RWPE2 (cell line): ENCODE results near the gene TTLL5.

Experiments used
- ATAC-seq: fragments of 200-7000 bp; cut with Tn5 transposase; 3 replicates; pipeline ENCODE4 v1.9.1; 2021; ENCODE audit warnings: low read depth
- DNase-seq: peaks from one replicate; pipeline ENCODE4 v3.0.0-alpha.2; 2020; ENCODE audit warnings: low spot score
- H3K27ac ChIP-seq: fragments of 450-650 bp; 2 replicates; pipeline ENCODE4 v1.5.1; 2017; ENCODE audit warnings: mild to moderate bottlenecking; ENCODE audit not compliant: poor library complexity, severe bottlenecking
- H3K27me3 ChIP-seq: fragments of 250-450 bp; sonication (Bioruptor Pico); 2 replicates; pipeline ENCODE4 v1.5.1; 2021; ENCODE audit warnings: mild to moderate bottlenecking, moderate library complexity; ENCODE audit not compliant: insufficient read depth, poor library complexity, severe bottlenecking
- H3K36me3 ChIP-seq: fragments of 250-450 bp; sonication (Bioruptor Pico); 2 replicates; pipeline ENCODE4 v1.5.1; 2020; ENCODE audit warnings: low read depth, mild to moderate bottlenecking, moderate library complexity
- H3K4me1 ChIP-seq: fragments of 250-450 bp; sonication (Bioruptor Pico); 2 replicates; pipeline ENCODE4 v1.5.1; 2021; ENCODE audit warnings: mild to moderate bottlenecking, moderate library complexity; ENCODE audit not compliant: insufficient read depth, poor library complexity, severe bottlenecking
- H3K4me3 ChIP-seq: fragments of 250-450 bp; sonication (Bioruptor Pico); 2 replicates; pipeline ENCODE4 v1.5.1; 2021; ENCODE audit warnings: mild to moderate bottlenecking, moderate library complexity; ENCODE audit not compliant: severe bottlenecking
- H3K9me3 ChIP-seq: fragments of 250-450 bp; sonication (Bioruptor Pico); 2 replicates; pipeline ENCODE4 v1.5.1; 2021; ENCODE audit warnings: mild to moderate bottlenecking, moderate library complexity; ENCODE audit not compliant: severe bottlenecking
- TF ChIP-seq, protein P1 (sequence below): fragments of 450-650 bp; IDR thresholded peaks from one replicate; pipeline ENCODE4 v1.5.1; 2017; ENCODE audit warnings: mild to moderate bottlenecking, moderate library complexity; ENCODE audit not compliant: poor library complexity, severe bottlenecking

The TTLL5 gene

DNA sequence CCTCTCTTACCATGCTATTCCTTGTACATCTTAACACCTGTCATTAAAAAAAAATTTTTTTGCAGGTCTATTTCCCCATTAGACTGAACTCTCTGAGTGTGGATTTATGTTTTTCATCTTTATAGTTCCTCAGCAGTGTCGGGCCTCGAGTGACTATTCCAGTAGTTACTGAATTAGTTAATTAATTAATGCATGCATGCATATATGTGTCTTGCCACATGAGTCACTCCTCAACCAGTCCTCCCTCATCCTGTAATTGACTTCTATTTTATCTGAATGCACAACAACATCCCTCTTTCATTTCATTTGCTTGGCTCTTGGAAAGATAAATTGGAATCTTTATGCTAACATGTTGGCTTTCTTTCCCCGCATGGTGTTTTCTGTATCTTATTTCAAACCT is 36.0 kb upstream of the TTLL5 start:
- Histone ChIP-seq H3K36me3 (no peaks in the 10 kb centered on the region), H3K27me3 (no peaks in the 10 kb centered on the region), H3K27ac (no peak overlapping the region), H3K9me3 (no peaks in the 10 kb centered on the region), H3K4me3 (no peak overlapping the region), H3K4me1 (no peaks in the 10 kb centered on the region)
- DNase-seq (no peak), ATAC-seq (no peak)
- TF ChIP-seq, protein P1, sequence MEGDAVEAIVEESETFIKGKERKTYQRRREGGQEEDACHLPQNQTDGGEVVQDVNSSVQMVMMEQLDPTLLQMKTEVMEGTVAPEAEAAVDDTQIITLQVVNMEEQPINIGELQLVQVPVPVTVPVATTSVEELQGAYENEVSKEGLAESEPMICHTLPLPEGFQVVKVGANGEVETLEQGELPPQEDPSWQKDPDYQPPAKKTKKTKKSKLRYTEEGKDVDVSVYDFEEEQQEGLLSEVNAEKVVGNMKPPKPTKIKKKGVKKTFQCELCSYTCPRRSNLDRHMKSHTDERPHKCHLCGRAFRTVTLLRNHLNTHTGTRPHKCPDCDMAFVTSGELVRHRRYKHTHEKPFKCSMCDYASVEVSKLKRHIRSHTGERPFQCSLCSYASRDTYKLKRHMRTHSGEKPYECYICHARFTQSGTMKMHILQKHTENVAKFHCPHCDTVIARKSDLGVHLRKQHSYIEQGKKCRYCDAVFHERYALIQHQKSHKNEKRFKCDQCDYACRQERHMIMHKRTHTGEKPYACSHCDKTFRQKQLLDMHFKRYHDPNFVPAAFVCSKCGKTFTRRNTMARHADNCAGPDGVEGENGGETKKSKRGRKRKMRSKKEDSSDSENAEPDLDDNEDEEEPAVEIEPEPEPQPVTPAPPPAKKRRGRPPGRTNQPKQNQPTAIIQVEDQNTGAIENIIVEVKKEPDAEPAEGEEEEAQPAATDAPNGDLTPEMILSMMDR: no peak

DNA sequence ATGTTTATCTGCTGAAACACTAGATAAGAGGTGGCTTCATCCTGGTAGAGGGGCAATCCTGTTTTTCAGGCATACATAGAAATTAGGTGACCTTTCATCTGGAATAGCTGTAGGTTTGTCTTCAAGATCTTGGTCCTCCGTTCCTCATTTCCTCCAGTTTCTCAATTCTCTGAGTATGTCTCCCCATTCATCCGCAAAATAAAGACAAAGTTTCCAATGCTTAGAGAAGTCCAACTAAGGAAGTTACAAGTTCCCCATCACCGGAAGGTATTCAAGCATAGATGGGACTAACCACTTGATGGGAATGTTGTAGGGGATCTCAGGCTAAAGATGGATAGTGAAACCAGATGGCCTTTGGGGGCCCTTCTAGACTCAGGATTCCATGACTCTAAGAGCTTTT is 34.6 kb upstream of the TTLL5 start:
- TF ChIP-seq, protein P1: no peak
- DNase-seq: no peak

DNA sequence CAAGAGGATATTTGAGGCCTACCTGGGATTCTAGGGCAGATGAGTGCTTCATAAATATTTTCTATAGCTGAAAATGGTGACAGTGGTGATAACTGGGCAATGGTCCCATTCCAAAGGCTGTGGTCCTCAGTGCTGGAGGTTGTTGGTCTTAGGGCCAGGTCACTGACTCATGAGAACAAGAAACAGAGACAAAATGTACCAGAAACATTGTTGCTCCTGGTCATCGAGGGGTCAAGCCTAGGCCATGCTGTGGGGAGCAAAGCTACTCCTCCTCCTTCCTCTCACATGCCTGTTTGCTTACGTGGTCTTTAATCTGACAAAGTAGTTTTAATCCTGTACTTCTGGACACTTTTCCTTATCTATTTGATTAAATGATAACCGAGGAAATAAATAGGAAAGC is 34.2 kb upstream of the TTLL5 start:
- ATAC-seq: no peak
- DNase-seq: no peak
- H3K36me3 ChIP-seq: no peaks in the 10 kb centered on the region

More for the DNA sequence above, 34.6 kb upstream of the TTLL5 start:
- no peaks in the 10 kb centered on the region for H3K4me1 ChIP-seq
- H3K27ac ChIP-seq: no peak overlapping the region
- H3K9me3 ChIP-seq: no peaks in the 10 kb centered on the region
- no peak for ATAC-seq
- no peaks in the 10 kb centered on the region for H3K36me3 ChIP-seq
- no peak overlapping the region for H3K4me3 ChIP-seq
- H3K27me3 ChIP-seq: no peaks in the 10 kb centered on the region

DNA sequence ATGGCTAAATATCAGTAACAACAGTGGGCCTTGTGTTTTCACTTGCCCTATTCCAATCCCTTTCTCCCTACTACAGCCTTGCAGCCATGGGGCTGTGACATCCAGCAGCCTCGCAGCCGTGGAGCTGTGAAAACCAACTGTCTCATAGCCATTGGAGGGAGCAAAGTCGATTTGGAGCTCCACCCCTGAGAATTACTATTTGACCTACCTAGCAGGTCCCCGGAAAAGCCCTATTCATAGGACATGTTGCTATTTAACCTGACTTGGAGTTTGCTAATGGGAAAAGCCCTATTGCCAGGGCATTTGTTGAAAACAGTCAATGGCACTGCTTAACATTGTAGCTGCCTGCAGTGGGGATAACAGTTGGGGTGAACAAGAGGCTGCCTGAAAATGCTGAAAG is 33.6 kb upstream of the TTLL5 start:
- Histone ChIP-seq H3K36me3 (no peaks in the 10 kb centered on the region), H3K4me3 (no peak overlapping the region), H3K27ac (no peak overlapping the region), H3K9me3 (no peaks in the 10 kb centered on the region), H3K27me3 (no peaks in the 10 kb centered on the region), H3K4me1 (no peaks in the 10 kb centered on the region)
- no peak for ATAC-seq
- no peak for DNase-seq
- TF ChIP-seq, protein P1: no peak

More for the DNA sequence above, 34.2 kb upstream of the TTLL5 start:
- H3K9me3 ChIP-seq: no peaks in the 10 kb centered on the region
- no peak overlapping the region for H3K4me3 ChIP-seq
- H3K4me1 ChIP-seq: no peaks in the 10 kb centered on the region
- H3K27me3 ChIP-seq: no peaks in the 10 kb centered on the region
- TF ChIP-seq, protein P1: no peak
- no peak overlapping the region for H3K27ac ChIP-seq

DNA sequence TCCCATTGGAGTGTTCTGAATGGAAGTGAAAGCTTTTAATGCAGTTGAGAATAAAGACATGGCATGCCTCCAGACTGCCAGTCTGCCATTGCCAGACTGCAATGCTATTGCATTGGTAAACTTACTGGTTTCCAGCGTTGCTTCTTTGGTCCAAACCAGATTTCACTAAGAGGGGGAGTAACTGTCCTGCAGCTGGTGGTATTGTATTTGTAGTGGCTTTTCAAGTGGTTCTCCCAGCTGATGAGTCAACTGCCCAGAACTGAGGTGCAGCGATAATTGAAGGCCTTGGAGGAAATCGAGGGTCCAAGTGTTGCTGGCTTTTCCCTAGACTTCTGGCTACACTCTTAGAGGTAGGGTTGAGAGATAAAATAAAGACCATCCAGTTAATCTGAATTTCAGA is 32.2 kb upstream of the TTLL5 start:
- H3K4me3 ChIP-seq: no peak overlapping the region
- no peak for ATAC-seq
- no peaks in the 10 kb centered on the region for H3K9me3 ChIP-seq
- no peaks in the 10 kb centered on the region for H3K27me3 ChIP-seq
- no peaks in the 10 kb centered on the region for H3K4me1 ChIP-seq
- DNase-seq: no peak
- no peak overlapping the region for H3K27ac ChIP-seq
- TF ChIP-seq, protein P1: no peak
- H3K36me3 ChIP-seq: no peaks in the 10 kb centered on the region
